HG03442 (cell line): ENCODE data around the gene CMC4.

Experiments used
- ATAC-seq: cut with Tn5 transposase; IDR thresholded peaks from one replicate; pipeline ENCODE4 v1.9.1; 2021; ENCODE audit warnings: mild to moderate bottlenecking, moderate library complexity; ENCODE audit not compliant: unreplicated experiment

The CMC4 gene

GRCh38 chrX:155054255-155054654, 16.7 kb downstream of the CMC4 start:
- no peak for ATAC-seq

- no peak for ATAC-seq
Measured at GRCh38 chrX:155053656-155054055, 17.3 kb downstream of the CMC4 start.

- ATAC-seq: no peak
Measured at GRCh38 chrX:155052738-155053498, 18.0 kb downstream of the CMC4 start.

GRCh38 chrX:155048977-155049619, 21.8 kb downstream of the CMC4 start:
- no peak for ATAC-seq

- no peak for ATAC-seq
Measured at GRCh38 chrX:155046811-155047528, 24.0 kb downstream of the CMC4 start.

GRCh38 chrX:155046129-155046810, 24.7 kb downstream of the CMC4 start:
- no peak for ATAC-seq

GRCh38 chrX:155035688-155036087, 35.2 kb downstream of the CMC4 start:
- no peak for ATAC-seq

- ATAC-seq: no peak
Measured at GRCh38 chrX:155031657-155032056, 39.3 kb downstream of the CMC4 start.

GRCh38 chrX:155028877-155029291, 42.1 kb downstream of the CMC4 start:
- ATAC-seq: no peak

- no peak for ATAC-seq
Measured at GRCh38 chrX:155028129-155028528, 42.8 kb downstream of the CMC4 start.

GRCh38 chrX:155027509-155028066, 43.3 kb downstream of the CMC4 start:
- no peak for ATAC-seq

- ATAC-seq: peak; percentile 88
Measured at GRCh38 chrX:155026727-155027508, 44.0 kb downstream of the CMC4 start, which contains the start of gene FUNDC2. TSS of gene FUNDC2 (plus strand) at chrX:155026844. CDS start at chrX:155026939, 95 bp downstream.

GRCh38 chrX:155026420-155026726, 44.6 kb downstream of the CMC4 start:
- ATAC-seq: no peak

GRCh38 chrX:155023907-155024833, 46.8 kb downstream of the CMC4 start:
- ATAC-seq: no peak

- no peak for ATAC-seq
Measured at GRCh38 chrX:155022585-155022984, 48.4 kb downstream of the CMC4 start, which contains the start of gene F8. TSS of gene F8 (minus strand) at chrX:155022723. CDS start at chrX:155022552, 171 bp downstream.

GRCh38 chrX:155020591-155020990, 50.3 kb downstream of the CMC4 start:
- no peak for ATAC-seq
